C4-2B (cell line): ENCODE results near the gene SREBF1.

Experiments
- ZFX ChIP-seq: fragments of 450-650 bp; IDR thresholded peaks from 2 replicates; pipeline ENCODE4 v1.6.1; 2017
- TF ChIP-seq, protein P1 (sequence below): fragments of 450-650 bp; conservative IDR thresholded peaks from 2 replicates; pipeline ENCODE4 v1.5.1; 2017; ENCODE audit warnings: mild to moderate bottlenecking

DNA sequence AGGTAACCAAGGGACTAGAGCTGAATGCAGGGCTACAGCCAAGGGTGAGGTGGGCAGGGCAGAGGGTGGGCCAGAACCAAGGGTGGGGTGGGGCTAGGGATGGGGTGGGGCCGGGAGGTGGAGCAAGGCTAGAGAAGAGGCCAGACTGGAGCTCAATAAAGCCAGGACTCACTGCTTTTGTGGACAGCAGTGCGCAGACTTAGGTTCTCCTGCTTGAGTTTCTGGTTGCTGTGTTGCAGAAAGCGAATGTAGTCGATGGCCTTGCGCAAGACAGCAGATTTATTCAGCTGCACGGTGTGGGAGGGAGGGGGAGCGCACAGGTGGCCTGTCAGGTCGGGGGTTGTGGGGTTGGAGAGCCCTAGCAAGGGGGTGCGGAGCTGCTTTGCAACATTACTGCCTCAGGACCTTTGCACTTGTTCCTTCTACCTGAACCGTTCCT lies 18.7 kb downstream of the SREBF1 start:
- TF ChIP-seq, protein P1, sequence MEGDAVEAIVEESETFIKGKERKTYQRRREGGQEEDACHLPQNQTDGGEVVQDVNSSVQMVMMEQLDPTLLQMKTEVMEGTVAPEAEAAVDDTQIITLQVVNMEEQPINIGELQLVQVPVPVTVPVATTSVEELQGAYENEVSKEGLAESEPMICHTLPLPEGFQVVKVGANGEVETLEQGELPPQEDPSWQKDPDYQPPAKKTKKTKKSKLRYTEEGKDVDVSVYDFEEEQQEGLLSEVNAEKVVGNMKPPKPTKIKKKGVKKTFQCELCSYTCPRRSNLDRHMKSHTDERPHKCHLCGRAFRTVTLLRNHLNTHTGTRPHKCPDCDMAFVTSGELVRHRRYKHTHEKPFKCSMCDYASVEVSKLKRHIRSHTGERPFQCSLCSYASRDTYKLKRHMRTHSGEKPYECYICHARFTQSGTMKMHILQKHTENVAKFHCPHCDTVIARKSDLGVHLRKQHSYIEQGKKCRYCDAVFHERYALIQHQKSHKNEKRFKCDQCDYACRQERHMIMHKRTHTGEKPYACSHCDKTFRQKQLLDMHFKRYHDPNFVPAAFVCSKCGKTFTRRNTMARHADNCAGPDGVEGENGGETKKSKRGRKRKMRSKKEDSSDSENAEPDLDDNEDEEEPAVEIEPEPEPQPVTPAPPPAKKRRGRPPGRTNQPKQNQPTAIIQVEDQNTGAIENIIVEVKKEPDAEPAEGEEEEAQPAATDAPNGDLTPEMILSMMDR, result no peak
- no peak for TF ChIP-seq ZFX
